CD4-positive, alpha-beta T cell treated with Interleukin-17A for 4 hours (primary cell): ENCODE data around the gene PRKAB2.
"Not testable (repeated sequence)": the region's sequence is repeated elsewhere in the genome, so short reads cannot be mapped to it uniquely, and the experiment has no call there.

Source experiments
- DNase-seq: peaks from one replicate; pipeline ENCODE4 v3.0.0-alpha.2; 2020; ENCODE audit warnings: mixed read lengths

PRKAB2 gene

DNA sequence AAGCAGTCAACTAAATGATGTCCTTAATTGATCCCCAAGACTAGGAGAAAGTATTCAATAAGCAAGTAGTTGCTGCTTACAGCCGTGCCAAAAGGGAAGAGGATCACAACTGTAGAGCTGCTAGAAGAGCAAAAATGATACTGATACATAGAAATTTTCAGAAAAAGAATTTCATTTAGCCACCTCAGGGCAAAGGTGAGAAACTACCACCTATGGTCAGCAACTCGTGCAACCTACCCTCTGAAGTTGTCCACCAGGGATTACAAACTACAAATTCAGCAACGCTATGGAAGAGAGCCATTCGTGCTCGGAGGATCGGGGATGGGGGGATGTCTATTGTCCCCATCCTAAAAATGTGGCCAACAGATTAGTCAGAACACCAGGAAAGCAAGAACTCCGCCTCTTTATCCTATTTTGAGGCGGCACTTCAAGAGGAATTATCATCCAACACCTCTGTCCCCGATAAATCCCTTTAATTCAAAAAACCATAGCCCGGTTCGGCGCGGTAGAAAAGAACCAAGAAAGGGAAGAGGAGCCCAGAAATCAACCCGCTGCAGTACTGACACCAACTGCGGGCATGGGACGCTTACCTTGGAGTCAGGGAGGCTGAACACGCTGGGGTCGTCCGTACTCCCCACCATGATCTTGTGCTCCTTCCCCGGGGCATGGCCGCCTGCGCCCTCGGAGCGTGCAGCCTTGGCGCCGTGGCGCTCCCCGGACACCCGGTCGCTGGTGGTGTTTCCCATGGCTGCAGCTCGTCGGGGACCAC lies 687 bp downstream of the PRKAB2 start:
- DNase-seq = no peak

DNA sequence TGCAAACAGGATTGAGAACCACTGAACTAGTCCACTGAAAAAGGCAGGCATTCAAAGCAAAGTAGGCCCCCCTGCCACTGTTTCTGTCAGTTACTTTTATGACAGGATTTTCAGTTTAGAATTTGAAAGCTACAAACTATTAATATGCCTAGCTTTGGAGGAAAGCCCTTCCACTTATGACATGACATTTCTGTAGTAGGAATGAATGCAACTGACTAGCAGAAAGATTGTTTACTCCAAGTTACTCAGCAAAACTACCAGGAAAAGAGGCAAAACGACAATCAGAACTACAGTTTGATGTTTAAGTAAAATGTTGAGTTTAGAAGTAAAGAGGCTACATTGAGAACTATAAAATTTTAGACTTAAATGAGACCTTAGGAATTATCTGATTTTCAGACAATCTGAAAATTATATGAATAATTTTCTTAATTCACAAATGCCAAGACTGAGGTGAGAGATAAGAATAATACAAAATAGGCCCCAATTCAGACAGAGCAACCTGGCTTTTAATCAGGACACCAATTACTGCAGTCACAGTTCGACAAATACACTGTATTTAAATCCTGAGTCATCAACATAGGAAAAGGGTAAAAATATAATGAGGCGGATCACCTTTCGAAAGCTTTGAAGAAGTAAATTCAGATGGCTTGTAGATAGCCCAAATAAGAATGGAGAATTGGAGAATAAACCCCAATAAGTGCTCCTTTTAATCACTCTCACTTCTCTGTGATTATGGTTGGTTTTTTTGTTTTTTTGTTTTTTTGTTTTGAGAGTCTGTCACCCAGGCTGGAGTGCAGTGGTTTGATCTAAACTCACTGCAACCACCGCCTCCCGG lies 2.2 kb downstream of the PRKAB2 start:
- DNase-seq = no peak

DNA sequence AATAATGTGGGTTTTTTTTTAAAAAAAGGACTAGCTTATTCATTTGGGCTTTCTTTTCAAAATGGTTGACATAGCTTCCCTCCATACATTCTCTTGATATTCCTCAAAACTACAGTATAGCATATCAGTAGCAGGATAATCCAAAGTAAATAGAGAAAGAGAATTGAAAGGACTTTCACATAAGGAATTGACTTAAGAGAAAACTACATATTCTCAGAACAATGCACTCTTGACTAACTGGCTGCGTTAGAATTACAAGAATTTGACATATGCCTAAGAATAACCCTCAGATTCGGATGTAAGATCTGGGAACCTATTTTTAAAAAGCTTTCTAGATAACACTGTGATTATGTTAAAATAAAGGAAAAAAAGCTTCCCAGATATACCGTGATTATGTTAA lies 3.1 kb downstream of the PRKAB2 start:
- no peak for DNase-seq

DNA sequence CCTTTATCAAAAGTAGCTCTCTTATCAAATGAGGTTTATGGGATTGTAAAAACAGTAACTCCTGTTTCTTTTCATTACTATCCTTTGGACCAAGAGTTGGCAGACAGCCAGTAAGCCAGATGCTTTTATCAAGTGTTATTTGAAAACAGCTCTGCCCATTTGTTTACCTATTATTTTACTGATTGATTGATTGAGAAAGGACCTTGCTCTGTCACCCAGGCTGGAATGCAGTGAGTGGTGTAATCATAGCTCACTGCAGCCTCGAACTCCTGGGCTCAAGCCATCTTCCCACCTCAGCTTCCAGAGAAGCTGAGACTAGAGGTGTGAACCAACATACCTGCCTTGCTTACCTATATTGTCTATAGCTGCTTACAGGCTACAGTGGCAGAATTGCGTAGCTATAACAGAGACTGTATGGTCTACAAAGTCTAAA lies 3.6 kb downstream of the PRKAB2 start:
- DNase-seq = no peak

DNA sequence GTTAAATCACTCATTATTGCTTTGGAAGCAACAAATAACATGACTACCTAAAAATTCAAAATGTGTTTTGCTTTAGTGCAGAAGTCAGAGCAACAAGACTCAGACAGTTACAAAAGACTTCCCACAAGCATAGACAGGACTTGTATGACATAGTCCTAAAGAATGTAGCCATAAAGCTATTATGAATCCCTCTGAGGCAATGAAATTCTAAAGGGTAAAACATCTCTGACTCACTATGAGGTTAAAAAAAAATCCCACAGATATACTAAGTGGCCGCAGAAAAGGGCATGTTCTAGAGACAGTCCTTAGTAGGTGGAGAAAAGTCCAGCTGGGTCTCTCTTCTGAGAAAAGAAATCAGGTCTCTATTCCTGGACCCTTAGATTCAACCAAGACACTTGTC lies 4.9 kb downstream of the PRKAB2 start:
- DNase-seq = no peak

DNA sequence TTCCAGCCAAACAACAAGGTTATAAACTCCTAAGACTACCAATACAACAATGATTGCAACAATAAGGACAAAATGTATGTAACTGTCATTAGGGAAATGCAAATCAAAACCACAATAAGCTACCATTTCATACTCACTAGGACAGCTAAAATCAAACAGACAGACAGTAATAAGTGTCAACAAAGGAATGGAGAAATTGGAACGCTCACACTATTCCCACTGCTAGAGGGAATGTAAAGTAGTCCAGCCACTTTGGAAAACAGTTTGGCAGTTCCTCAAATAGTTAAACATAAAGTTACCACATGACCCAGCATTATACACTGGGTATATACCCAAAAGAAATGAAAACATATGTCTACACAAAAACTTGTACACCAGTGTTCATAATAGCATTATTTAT lies 9.3 kb downstream of the PRKAB2 start:
- DNase-seq = no peak

DNA sequence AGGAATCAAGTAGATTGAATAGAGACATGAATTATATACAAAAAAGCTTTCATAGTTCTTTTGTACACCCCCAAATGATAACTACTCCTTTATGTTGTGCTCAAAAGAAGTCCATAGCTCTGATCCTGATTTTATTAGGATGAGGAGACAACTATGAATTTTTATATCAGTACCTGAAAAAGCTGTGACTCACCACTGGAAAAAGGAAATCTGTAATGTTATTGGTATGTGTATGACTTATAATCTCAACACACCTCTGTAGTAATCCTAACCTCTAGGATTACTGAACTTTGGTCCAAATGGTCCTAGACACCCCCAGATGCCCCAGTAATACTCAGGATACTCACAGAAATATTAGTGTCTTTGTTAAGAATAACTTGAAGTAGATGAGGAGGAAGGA lies 10.2 kb downstream of the PRKAB2 start:
- DNase-seq = no peak

DNA sequence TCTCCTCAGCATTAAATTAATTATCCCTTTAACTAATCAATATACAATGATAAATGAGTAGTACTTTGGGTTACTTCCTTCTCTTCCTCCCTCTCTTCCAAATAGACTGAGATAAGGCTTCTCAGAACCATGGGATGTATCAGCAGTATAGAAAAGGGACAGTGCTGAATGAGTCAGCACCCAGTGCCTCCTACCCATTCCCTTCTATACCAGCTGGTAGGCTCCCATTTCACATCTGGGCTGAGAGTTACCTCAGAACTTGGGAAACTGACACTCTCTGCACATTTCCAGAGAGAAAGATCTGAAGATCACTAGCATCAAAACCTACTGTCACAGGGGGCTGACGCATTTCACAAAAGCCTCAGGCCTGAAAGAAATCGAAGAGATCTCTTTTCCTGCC lies 15.2 kb downstream of the PRKAB2 start:
- not testable (repeated sequence) for DNase-seq

DNA sequence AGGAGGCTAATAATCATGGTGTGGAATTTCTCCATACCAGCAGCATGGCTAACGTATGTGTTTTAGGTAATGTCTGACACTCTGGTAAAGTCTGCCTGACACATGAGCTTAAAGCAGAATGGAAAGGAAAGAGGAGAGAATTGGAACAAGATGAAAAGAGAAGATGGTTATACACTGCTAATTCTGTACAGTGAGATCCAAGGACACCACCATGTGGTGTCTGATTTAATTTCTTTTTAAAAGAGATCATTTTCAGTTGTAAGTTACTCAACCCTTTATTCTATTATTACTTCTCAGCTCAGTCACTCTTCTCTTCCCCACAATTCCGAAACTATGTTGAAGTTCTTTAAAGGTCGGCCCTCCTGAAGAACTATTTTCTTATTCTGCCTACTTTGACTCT lies 15.6 kb downstream of the PRKAB2 start:
- DNase-seq = no peak

DNA sequence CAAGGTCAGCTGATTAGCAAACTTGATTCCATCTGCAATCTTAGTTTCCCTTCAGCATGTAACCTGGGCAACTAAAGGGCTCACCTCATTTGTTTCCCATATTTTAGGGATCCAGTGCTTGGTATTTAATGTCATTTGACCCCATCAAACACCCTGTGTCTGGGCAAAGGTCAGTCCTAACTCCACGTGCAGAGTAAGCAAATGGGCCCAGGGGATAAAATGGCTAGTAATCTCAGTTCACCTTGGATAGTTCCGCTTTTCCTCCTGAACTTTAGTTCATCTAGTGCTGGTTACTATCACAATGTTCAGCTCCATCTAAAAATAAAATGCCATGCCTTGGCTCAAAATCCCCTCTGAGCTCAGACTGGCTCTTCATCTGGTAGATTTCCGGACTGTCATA lies 19.5 kb downstream of the PRKAB2 start:
- DNase-seq = no peak

DNA sequence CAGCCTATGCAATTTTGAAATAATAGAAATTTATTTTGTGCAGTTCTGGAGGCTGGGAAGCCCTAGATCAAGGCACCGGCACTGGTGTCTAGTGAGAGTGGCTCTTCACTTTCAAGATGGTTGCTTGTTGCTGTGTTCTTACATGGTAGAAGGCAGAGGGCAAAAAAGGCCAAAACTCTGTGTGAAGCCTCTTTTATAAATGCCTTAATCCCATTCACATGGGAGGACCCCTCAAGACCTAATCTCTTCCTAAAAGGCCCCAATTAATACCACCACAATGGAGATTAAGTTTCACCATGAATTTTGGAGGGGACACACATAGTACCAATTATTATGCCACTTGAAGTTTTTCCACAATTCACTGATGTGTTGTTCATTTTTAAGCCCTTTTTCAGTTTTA lies 21.0 kb downstream of the PRKAB2 start:
- no peak for DNase-seq

DNA sequence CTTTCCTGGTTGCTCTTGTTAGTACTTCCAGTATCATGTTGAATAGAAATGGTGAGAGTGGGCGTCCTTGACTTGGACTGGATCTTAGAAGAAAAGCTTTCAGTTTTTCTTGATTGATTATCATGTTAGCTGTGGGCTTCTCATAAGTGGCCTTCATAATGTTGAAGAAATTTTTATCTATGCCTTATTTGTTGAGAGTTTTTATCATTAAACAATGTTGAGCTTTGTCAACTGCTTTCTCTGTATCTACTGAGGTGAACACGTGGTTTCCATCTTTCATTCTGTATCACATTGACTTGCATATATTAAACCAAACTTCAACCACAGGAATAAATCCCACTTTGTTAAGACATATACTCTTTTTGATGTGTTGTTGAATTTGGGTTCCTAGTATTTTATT lies 29.4 kb downstream of the PRKAB2 start:
- no peak for DNase-seq

DNA sequence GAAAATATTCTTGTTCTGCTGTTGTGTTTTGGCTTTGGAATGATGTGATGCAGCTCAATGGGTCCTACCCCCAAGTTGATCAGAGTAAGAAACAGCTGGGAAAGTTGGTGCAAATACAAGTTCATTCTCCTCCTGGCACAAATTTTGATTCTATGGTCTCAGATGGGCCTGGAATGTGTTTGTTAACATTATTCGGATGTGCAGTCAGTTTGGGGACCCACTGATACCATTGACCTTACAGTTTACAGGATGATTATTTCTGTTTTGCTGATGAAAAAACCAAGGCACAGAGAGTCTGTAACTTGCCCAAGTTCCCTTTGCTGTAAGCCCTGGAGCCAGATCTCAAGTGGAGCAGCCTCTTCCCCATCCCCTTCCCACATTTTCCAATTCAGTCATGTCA lies 41.5 kb downstream of the PRKAB2 start:
- DNase-seq = not testable (repeated sequence)

DNA sequence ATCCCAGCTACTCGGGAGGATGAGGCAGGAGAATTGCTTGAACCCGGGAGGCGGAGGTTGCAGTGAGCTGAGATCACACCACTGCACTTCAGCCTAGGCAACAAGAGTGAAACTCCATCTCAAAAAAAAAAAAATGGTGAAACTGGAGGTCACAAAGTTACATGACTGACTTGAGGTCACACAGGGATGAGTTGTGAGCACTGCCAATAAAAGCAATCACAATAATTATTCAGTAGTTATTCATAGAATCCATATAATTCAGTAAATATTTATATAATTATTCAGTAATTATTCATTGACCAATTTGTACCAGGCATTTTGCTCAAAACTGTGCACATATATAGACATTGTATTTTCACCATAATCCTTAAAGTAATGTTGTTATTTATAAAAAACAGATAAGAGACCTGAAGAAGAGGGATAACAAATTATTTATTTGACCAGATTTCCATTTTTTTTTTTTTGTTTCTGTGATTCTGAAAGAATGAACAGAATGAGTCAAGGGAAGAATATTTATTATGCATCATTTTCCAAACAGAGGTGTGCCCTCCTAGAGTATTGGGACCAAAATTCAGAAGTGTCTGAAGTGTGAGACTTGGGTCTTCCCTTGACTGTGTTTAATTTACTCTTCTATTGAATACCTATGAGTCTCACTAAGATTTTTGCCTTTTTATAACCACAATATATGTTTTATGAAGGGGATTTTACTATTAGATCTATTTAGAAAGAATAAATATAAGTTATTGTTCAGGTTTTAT lies 43.0 kb downstream of the PRKAB2 start:
- DNase-seq = no peak

DNA sequence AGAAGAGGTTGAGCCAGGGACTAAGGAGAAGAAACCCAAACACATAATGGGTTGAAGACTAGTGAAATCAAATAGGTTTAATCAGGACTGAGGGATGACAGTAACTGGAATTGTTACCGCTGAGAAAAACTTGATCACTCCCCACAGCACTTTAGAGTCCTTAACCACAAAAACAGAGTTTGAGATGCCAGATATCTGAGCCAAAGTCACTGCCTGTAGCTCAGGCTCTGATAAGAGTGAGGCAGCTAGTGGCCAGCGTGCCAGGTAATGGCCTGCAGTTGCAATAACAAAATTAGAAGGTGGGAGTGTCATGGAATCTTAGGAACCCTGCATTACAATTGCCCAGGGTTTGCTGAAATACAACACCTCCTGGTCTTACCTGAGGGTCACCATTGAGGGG lies 48.0 kb downstream of the PRKAB2 start:
- DNase-seq = no peak

DNA sequence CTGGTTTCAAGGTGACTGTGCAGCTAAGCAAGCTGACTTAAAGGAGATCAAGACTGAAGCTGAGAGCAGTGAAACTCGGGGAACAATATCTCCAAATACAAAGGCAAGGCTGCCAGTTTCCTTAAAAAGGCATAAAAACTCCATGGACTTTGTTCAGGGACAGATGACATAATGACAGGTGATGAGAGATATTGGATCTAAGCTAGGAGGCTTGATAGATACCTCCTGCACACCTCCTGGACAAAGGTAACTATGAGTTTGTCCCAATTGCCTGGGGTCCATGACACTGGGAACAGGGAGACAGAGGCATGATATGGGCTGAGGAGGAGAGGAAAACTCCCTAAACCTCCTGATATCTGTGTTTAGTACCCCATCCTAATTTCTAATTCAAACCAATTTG lies 55.2 kb downstream of the PRKAB2 start:
- DNase-seq = no peak

DNA sequence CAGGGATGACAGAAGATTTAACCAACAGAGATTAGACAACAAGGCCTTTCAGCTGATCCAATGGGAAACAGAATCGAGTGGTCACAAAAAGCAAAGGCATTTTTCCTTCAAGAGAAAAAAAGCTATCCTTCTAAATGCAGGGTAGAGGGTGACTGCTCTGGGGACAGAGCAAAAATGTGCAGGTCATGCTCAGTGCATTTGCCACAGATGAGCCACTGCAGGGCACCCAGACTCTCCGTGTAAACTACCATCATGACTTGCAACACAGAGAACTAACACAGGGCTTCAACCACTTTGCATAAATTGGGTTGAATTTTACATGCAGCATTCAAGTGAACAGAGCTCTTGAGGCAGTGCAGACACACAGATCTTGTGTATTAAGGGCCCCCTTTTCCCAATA lies 56.8 kb downstream of the PRKAB2 start:
- DNase-seq = no peak

DNA sequence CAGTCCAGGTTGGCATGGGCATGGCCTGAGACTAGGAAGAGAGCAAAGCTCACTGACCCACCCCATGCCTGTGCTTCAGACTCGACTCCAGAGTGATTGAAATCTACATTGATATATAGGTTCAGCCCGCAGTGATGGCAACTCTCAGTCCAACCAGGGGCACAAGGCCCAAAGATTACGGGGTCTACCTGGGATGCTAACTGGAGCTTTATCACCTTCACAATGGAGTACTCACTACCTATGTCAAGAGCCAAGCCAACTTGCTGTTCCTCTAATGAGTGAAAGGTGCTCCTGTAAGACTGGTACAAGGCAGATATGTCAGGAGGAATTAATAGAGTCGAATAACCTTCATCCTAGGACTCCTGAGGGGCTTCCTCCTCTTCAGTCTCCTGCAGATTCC lies 57.2 kb downstream of the PRKAB2 start:
- not testable (repeated sequence) for DNase-seq

DNA sequence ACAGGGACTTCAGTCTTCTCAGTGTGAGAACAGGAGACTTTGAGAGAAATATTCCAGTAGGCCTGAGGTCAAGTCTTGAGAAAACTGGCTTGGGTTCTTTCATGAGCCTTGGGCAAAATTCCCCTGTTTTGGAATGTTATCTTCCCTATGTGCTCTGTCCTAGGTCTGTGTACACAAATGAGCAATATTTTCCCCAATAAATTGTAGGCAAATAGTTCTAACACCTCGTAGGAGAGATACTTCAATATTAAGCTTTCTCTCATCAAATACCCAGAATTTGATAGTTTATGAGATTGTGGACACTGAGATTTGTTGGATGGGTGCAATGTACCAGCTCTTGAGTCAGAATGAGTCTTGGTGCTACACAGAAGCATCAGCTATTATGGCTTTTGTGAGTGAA lies 57.9 kb downstream of the PRKAB2 start:
- not testable (repeated sequence) for DNase-seq

DNA sequence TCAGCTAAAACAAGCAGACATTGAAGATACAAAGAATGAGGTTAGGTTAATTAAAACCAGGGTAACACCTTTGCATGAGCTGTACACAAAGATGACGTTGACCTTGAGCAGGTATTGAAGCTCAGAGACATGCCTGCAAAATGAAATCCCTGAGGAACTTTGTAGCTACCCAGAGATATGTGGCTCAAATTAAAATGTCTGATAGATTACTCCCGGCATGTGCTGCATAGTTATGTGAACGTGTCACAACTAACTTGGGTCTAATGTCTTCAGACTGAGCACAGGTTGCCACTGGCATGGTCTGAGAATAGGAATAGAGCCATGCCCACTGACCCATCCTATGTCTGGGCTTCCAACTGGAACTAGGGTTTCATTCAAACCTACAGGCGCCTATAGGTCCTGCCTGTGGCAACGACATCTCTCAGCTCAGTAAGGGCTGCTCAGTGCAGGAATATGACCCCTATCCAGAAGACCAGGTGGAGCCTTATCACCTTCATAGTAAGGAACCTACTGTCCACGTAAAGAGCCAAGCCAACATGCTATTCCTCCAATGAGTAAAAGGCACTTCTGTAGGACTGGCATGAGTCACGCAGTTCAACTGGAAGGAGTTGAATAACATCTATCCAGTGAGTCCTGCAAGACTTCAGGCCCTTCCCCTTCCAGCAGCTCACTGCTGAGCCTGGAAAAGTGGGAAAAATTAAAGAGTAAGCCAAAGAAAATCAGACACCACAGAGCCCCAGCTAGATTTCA lies 60.7 kb downstream of the PRKAB2 start:
- no peak for DNase-seq

DNA sequence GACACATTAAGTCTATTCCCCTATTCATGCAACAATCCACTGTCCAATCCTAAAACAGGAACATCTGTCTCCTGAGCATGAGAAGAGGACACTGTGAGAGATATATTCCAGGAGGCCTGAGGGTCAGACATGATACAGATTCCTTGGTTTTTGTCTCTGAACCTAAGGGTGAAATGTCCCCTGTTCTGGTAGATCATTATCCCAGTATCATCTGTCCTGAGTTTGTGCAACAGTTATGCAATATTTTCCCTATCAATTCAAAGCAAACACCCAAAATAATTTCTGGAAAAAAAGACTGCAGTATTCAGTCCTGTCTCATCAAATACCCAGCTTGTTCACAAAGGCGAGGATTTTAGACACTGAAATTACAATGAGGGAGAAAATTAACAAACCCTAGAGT lies 61.4 kb downstream of the PRKAB2 start:
- DNase-seq = no peak

DNA sequence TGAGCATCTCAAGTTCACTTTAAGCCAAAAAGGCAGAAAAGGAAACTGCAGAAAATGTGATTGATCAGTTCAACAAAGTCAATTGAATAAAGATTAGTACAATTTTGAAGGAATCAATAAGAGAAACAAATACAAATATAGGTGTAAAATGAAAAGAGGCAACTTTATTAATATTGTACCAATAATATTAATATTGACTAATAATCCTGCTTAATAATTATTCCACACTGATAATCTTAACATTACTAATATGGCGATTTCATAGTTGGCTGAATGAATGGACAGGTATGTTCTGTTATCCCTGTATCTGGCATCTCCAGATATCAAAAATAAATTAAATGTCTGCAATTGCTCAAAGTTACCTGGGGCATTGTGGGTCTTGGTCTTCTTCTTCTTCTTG lies 61.8 kb downstream of the PRKAB2 start:
- no peak for DNase-seq

DNA sequence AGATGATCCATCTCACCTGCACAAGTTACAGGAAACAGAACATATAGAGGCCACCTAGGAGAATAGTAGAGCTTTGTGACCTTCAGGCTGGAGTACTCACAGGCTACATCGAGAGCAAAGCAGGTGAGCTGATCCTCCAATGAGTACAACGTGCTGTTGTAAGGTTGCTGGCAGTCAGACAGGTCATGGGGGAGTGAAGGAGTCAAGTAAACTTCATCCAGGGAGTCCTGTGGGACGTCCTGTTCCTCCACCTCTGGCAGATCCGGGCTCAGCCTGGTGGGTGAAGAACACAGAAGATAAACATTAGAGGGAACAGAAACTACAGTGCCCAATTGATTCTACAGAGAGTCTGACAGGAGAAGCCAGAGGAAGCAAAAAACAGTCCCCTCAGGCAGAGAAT lies 62.5 kb downstream of the PRKAB2 start:
- DNase-seq = no peak
